Esophagus muscularis mucosa (tissue), 3 donors: ENCODE data around the gene CLDN34.

Experiments used
- POLR2AphosphoS5 ChIP-seq, 2 donors: sonication (generic); formaldehyde crosslinking; IDR thresholded peaks; one replicate each; pipeline ENCODE4 v1.6.1; 2017; ENCODE audit warnings: antibody characterized with exemption in 2 of 2
- TF ChIP-seq, protein P1 (sequence below), 3 experiments: fragments of 200-600 bp in 2 of 3; fragments of 450-650 bp in 1 of 3; sonication (generic) in 2 of 3; IDR thresholded peaks; one replicate each; pipeline ENCODE4 v1.5.1; 2017 to 2019; ENCODE audit warnings: antibody characterized with exemption in 3 of 3, mild to moderate bottlenecking in 2 of 3, moderate library complexity in 1 of 3

DNA sequence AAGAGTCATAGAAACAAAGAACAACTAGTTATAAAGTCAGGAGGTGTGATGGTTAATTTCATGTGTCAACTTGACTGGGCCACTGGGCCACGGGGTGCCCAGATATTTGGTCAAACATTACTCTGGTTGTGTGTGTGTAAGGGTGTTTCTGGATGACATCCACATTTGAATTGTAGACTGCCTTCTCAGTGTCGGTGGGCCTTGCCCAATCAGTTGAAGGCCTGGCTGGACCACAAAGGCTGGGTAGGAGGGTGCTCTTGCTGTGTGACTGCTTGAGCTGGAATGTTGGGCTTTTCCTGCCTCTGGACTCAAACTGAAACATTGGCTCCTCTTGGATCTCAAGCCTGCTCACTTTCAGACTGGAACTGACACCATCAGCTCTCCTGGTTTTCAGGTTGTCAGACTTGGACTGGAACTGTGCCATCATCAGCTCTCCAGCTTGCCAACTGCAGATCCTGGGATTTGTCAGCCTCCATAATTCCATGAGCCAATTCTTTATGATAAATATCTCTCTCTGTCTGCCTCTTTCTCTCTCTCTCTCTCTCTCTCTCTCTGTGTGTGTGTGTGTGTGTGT lies 41.4 kb downstream of the CLDN34 start:
- TF ChIP-seq, protein P1, sequence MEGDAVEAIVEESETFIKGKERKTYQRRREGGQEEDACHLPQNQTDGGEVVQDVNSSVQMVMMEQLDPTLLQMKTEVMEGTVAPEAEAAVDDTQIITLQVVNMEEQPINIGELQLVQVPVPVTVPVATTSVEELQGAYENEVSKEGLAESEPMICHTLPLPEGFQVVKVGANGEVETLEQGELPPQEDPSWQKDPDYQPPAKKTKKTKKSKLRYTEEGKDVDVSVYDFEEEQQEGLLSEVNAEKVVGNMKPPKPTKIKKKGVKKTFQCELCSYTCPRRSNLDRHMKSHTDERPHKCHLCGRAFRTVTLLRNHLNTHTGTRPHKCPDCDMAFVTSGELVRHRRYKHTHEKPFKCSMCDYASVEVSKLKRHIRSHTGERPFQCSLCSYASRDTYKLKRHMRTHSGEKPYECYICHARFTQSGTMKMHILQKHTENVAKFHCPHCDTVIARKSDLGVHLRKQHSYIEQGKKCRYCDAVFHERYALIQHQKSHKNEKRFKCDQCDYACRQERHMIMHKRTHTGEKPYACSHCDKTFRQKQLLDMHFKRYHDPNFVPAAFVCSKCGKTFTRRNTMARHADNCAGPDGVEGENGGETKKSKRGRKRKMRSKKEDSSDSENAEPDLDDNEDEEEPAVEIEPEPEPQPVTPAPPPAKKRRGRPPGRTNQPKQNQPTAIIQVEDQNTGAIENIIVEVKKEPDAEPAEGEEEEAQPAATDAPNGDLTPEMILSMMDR (IDR thresholded peaks at IDR 0.05): no peak
- no peak for TF ChIP-seq POLR2AphosphoS5 (IDR thresholded peaks at IDR 0.05)
